SK-N-SH (cell line): Measurements from ENCODE around the gene ZNF317. TPM values are rescaled to one million over a fixed set of nuclear protein-coding genes. Genes with fewer than 3 reads are reported as not detected.

Source experiments
- CTCF ChIA-PET: fragments of 300-600, 350-600 bp; formaldehyde crosslinking; extraction: SDS; loops from one replicate; lab custom pipeline; 2021; lab: Yijun Ruan, JAX
- POLR2A ChIA-PET: fragments of 350-600 bp; sonication (Branson Sonifier 250); formaldehyde crosslinking; extraction: SDS; loops from one replicate; lab custom pipeline; 2020; ENCODE audit warnings: antibody characterized with exemption, inconsistent platforms; lab: Yijun Ruan, JAX
- DNase-seq: peaks from one replicate; pipeline ENCODE4 v3.0.0; 2012
- H2AFZ ChIP-seq: fragments of 200-600 bp; sonication (generic); 2 replicates; pipeline ENCODE4 v1.8.1; 2016; ENCODE audit warnings: antibody characterized with exemption, mild to moderate bottlenecking, low read depth
- H3F3A ChIP-seq: fragments of 200-600 bp; sonication (generic); replicated peaks from 2 replicates; pipeline ENCODE3; 2016; ENCODE audit warnings: antibody characterized with exemption, mild to moderate bottlenecking; ENCODE audit not compliant: insufficient read depth
- H3K27ac ChIP-seq, 2 experiments: fragments of 200-500 bp in 1 of 2; fragments of 200-600 bp in 1 of 2; sonication (Bioruptor generic) in 1 of 2; sonication (generic), shearing (Covaris generic) in 1 of 2; 2 replicates each; pipeline versions ENCODE4 v1.5.1 to v1.6.1; 2014 to 2016; ENCODE audit warnings: low read depth in 2 of 2, inconsistent platforms in 1 of 2, low read length in 1 of 2, mild to moderate bottlenecking in 1 of 2, mixed read lengths in 1 of 2
- H3K27me3 ChIP-seq: fragments of 200-600 bp; sonication (generic), shearing (Covaris generic); 2 replicates; pipeline ENCODE4 v1.6.1; 2016; ENCODE audit warnings: mixed run types; ENCODE audit not compliant: insufficient read depth
- H3K36me3 ChIP-seq, 2 experiments: fragments of 200-500 bp in 1 of 2; fragments of 200-600 bp in 1 of 2; sonication (Bioruptor generic) in 1 of 2; sonication (generic) in 1 of 2; replicated peaks in 1 of 2; 2 replicates each; pipeline versions ENCODE3 to v1.5.1; 2014 to 2016; ENCODE audit warnings: low read length in 1 of 2, mild to moderate bottlenecking in 1 of 2; ENCODE audit not compliant: insufficient read depth in 2 of 2, control insufficient read depth in 1 of 2
- H3K4me1 ChIP-seq, 2 experiments: fragments of 200-500 bp in 1 of 2; fragments of 200-600 bp in 1 of 2; sonication (Bioruptor generic) in 1 of 2; sonication (generic), shearing (Covaris generic) in 1 of 2; 2 replicates each; pipeline versions ENCODE4 v1.5.1 to v1.6.1; 2014 to 2016; ENCODE audit warnings: low read depth in 1 of 2, low read length in 1 of 2, mixed run types in 1 of 2; ENCODE audit not compliant: insufficient read depth in 2 of 2, control insufficient read depth in 1 of 2
- H3K4me2 ChIP-seq: fragments of 200-600 bp; sonication (generic), shearing (Covaris generic); 2 replicates; pipeline ENCODE4 v1.6.1; 2017; ENCODE audit warnings: mixed run types
- H3K4me3 ChIP-seq, 2 experiments: fragments of 200-500 bp in 1 of 2; fragments of 200-600 bp in 1 of 2; sonication (Bioruptor generic) in 1 of 2; sonication (generic), shearing (Covaris generic) in 1 of 2; 2 replicates each; pipeline versions ENCODE4 v1.5.1 to v1.8.1; 2014 to 2016; ENCODE audit warnings: low read depth in 2 of 2, inconsistent platforms in 1 of 2, low read length in 1 of 2, mild to moderate bottlenecking in 1 of 2, mixed read lengths in 1 of 2, moderate library complexity in 1 of 2
- H3K79me2 ChIP-seq: fragments of 200-600 bp; sonication (generic); 2 replicates; pipeline ENCODE4 v1.8.1; 2017; ENCODE audit warnings: mild to moderate bottlenecking; ENCODE audit not compliant: insufficient read depth
- H3K9ac ChIP-seq: fragments of 200-600 bp; sonication (generic); 2 replicates; pipeline ENCODE4 v1.6.1; 2017; ENCODE audit warnings: mixed run types
- H3K9me2 ChIP-seq: fragments of 200-600 bp; sonication (generic); 2 replicates; pipeline ENCODE4 v1.6.1; 2017; ENCODE audit warnings: mixed run types
- H3K9me3 ChIP-seq: fragments of 200-600 bp; sonication (generic); 2 replicates; pipeline ENCODE4 v1.6.1; 2017; ENCODE audit warnings: mixed run types, mild to moderate bottlenecking, moderate library complexity
- H4K20me1 ChIP-seq: fragments of 200-600 bp; sonication (generic); 2 replicates; pipeline ENCODE4 v1.6.1; 2017; ENCODE audit warnings: mild to moderate bottlenecking, mixed run types; ENCODE audit not compliant: insufficient read depth
- JUND ChIP-seq: IDR thresholded peaks from 2 replicates; pipeline ENCODE4 v1.4.0; 2012
- NRF1 ChIP-seq: IDR thresholded peaks from 2 replicates; pipeline ENCODE4 v1.6.1; 2012; ENCODE audit warnings: low read depth, mild to moderate bottlenecking, low read length
- POLR2AphosphoS5 ChIP-seq: IDR thresholded peaks from 2 replicates; pipeline ENCODE4 v1.6.1; 2012; ENCODE audit warnings: low read depth, low read length
- RAD21 ChIP-seq: IDR thresholded peaks from 2 replicates; pipeline ENCODE4 v1.6.1; 2012; ENCODE audit warnings: mild to moderate bottlenecking, low read length
- RCOR1 ChIP-seq: fragments of 150-350 bp; IDR thresholded peaks from 2 replicates; pipeline ENCODE4 v1.6.1; 2017; ENCODE audit warnings: antibody characterized with exemption, low read length
- RFX5 ChIP-seq: IDR thresholded peaks from 2 replicates; pipeline ENCODE4 v1.6.1; 2012; ENCODE audit warnings: mild to moderate bottlenecking, improper control_type of control experiment, low read length
- SIN3A ChIP-seq: IDR thresholded peaks from 2 replicates; pipeline ENCODE4 v1.6.1; 2012; ENCODE audit warnings: low read depth, mild to moderate bottlenecking, low read length, moderate library complexity, borderline replicate concordance
- WGBS: methylation state at CpG from one replicate; pipeline ENCODE4 v1.1.6; 2017; ENCODE audit warnings: low lambda C conversion rate; 5-methylcytosine and 5-hydroxymethylcytosine counted together
- polyA plus RNA-seq, 3 experiments: library from polyadenylated mRNA; depleted of rRNA; stranded (reverse); fragments of >200 nt; gene quantifications; 2 replicates each; pipeline ENCODE4 v1.2.3, GENCODE V29; 2012
- TF ChIP-seq, protein P1 (sequence below): IDR thresholded peaks from 2 replicates; pipeline ENCODE4 v1.4.0; 2012; ENCODE audit warnings: low read depth, borderline replicate concordance
- TF ChIP-seq, protein P2 (sequence below): IDR thresholded peaks from 2 replicates; pipeline ENCODE4 v1.4.0; 2012; ENCODE audit warnings: low read depth
- TF ChIP-seq, protein P3 (sequence below): IDR thresholded peaks from 2 replicates; pipeline ENCODE4 v1.6.1; 2012; ENCODE audit warnings: mild to moderate bottlenecking, low read depth, low read length, moderate library complexity
- TF ChIP-seq, protein P4 (sequence below): fragments of 150-350 bp; IDR thresholded peaks from 2 replicates; pipeline ENCODE4 v1.6.1; 2016; ENCODE audit warnings: mild to moderate bottlenecking, low read depth, low read length
- TF ChIP-seq, protein P5 (sequence below): fragments of 200-600 bp; sonication (generic); IDR thresholded peaks from 2 replicates; pipeline ENCODE4 v1.6.1; 2017; ENCODE audit warnings: antibody characterized with exemption, mild to moderate bottlenecking, moderate library complexity

Gene ZNF317
- polyA plus RNA-seq, 1 of the 3 experiments (the other 2 are of a cell fraction): 16.0 TPM

DNA sequence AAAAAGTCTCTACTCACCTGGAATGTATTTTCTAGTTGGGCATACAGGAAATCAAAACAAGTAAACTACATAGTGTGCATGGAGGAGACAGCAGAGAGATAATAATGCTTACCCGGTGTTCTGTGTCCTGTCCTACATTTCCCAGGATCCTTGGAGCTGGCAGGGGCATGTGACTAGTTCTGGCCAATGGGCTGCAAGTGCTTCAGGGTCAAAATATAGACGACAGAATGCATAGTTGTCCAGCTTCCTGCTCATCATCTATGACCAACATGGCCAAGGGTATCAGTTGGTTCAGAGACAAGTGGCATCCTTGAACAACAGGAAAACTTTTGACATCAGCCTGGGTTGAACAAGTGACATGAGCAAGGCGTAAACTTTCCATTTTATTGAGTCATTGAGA is 8.5 kb downstream of the ZNF317 start:
- H3K79me2 ChIP-seq: peaks cover 100% of the 10 kb centered on the region
- H3K27ac ChIP-seq: no peak overlapping the region
- no peak for DNase-seq
- ChIA-PET CTCF (no interaction called here), POLR2A (no interaction called here)
- TF ChIP-seq RCOR1 (no peak), RFX5 (no peak), RAD21 (no peak), SIN3A (no peak), POLR2AphosphoS5 (no peak)
- TF ChIP-seq, protein P1, sequence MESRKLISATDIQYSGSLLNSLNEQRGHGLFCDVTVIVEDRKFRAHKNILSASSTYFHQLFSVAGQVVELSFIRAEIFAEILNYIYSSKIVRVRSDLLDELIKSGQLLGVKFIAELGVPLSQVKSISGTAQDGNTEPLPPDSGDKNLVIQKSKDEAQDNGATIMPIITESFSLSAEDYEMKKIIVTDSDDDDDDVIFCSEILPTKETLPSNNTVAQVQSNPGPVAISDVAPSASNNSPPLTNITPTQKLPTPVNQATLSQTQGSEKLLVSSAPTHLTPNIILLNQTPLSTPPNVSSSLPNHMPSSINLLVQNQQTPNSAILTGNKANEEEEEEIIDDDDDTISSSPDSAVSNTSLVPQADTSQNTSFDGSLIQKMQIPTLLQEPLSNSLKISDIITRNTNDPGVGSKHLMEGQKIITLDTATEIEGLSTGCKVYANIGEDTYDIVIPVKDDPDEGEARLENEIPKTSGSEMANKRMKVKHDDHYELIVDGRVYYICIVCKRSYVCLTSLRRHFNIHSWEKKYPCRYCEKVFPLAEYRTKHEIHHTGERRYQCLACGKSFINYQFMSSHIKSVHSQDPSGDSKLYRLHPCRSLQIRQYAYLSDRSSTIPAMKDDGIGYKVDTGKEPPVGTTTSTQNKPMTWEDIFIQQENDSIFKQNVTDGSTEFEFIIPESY: no peak
- TF ChIP-seq, protein P2, sequence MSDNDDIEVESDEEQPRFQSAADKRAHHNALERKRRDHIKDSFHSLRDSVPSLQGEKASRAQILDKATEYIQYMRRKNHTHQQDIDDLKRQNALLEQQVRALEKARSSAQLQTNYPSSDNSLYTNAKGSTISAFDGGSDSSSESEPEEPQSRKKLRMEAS: no peak
- H2AFZ ChIP-seq: no peak overlapping the region
- H3K27me3 ChIP-seq: no peaks in the 10 kb centered on the region
- no peak overlapping the region for H3K4me2 ChIP-seq
- H3K4me3 ChIP-seq: no peak overlapping the region
- peaks cover 16% of the 10 kb centered on the region; the same call in 1 of the 2 replicates for H4K20me1 ChIP-seq
- H3K9ac ChIP-seq: no peak overlapping the region
- H3K9me3 ChIP-seq: peaks cover 30% of the 10 kb centered on the region
- peaks cover 3 to 67% of the 10 kb centered on the region in 2 experiments for H3K36me3 ChIP-seq
- 92% methylated on average over 3 of the region's 3 CpGs for WGBS
- no peaks in the 10 kb centered on the region for H3K9me2 ChIP-seq
- no peaks in the 10 kb centered on the region for H3K4me1 ChIP-seq
- peaks cover 8% of the 10 kb centered on the region for H3F3A ChIP-seq

DNA sequence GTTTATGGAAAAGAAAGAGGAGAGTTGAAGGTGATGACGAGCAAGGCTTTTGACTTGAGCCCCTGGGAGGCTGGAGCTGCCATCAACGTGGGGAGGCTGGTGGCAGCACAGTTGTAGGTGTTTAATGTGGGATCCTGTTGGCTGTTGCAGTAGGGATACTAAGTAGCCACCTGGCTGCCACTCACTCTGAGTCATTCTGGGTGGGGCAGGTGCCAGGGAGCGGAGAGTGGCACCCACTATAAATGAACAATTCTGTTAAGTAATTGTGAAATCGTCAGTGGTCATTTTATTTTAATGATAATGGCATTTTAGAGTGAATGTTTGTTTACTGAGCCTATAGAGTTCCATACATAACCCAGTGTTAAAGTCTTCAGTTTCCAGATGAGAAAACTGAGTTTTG is 9.8 kb downstream of the ZNF317 start:
- DNase-seq: no peak
- WGBS: 98% methylated on average over 4 of the region's 4 CpGs
- H3K9ac ChIP-seq: no peak overlapping the region
- H3K36me3 ChIP-seq: peaks cover 6 to 68% of the 10 kb centered on the region in 2 experiments
- peaks cover 17% of the 10 kb centered on the region for H3K9me3 ChIP-seq
- H3K4me3 ChIP-seq: no peak overlapping the region
- peaks cover 3% of the 10 kb centered on the region for H3F3A ChIP-seq
- H3K79me2 ChIP-seq: peaks cover 100% of the 10 kb centered on the region
- H3K9me2 ChIP-seq: no peaks in the 10 kb centered on the region
- TF ChIP-seq, protein P3, sequence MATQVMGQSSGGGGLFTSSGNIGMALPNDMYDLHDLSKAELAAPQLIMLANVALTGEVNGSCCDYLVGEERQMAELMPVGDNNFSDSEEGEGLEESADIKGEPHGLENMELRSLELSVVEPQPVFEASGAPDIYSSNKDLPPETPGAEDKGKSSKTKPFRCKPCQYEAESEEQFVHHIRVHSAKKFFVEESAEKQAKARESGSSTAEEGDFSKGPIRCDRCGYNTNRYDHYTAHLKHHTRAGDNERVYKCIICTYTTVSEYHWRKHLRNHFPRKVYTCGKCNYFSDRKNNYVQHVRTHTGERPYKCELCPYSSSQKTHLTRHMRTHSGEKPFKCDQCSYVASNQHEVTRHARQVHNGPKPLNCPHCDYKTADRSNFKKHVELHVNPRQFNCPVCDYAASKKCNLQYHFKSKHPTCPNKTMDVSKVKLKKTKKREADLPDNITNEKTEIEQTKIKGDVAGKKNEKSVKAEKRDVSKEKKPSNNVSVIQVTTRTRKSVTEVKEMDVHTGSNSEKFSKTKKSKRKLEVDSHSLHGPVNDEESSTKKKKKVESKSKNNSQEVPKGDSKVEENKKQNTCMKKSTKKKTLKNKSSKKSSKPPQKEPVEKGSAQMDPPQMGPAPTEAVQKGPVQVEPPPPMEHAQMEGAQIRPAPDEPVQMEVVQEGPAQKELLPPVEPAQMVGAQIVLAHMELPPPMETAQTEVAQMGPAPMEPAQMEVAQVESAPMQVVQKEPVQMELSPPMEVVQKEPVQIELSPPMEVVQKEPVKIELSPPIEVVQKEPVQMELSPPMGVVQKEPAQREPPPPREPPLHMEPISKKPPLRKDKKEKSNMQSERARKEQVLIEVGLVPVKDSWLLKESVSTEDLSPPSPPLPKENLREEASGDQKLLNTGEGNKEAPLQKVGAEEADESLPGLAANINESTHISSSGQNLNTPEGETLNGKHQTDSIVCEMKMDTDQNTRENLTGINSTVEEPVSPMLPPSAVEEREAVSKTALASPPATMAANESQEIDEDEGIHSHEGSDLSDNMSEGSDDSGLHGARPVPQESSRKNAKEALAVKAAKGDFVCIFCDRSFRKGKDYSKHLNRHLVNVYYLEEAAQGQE: no peak
- TF ChIP-seq JUND (no peak), NRF1 (no peak)
- TF ChIP-seq, protein P4, sequence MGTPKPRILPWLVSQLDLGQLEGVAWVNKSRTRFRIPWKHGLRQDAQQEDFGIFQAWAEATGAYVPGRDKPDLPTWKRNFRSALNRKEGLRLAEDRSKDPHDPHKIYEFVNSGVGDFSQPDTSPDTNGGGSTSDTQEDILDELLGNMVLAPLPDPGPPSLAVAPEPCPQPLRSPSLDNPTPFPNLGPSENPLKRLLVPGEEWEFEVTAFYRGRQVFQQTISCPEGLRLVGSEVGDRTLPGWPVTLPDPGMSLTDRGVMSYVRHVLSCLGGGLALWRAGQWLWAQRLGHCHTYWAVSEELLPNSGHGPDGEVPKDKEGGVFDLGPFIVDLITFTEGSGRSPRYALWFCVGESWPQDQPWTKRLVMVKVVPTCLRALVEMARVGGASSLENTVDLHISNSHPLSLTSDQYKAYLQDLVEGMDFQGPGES: no peak
- TF ChIP-seq, protein P5, sequence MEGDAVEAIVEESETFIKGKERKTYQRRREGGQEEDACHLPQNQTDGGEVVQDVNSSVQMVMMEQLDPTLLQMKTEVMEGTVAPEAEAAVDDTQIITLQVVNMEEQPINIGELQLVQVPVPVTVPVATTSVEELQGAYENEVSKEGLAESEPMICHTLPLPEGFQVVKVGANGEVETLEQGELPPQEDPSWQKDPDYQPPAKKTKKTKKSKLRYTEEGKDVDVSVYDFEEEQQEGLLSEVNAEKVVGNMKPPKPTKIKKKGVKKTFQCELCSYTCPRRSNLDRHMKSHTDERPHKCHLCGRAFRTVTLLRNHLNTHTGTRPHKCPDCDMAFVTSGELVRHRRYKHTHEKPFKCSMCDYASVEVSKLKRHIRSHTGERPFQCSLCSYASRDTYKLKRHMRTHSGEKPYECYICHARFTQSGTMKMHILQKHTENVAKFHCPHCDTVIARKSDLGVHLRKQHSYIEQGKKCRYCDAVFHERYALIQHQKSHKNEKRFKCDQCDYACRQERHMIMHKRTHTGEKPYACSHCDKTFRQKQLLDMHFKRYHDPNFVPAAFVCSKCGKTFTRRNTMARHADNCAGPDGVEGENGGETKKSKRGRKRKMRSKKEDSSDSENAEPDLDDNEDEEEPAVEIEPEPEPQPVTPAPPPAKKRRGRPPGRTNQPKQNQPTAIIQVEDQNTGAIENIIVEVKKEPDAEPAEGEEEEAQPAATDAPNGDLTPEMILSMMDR: no peak
- TF ChIP-seq, protein P1: no peak
- TF ChIP-seq, all 33 proteins: peak for 0
- H4K20me1 ChIP-seq: peaks cover 16% of the 10 kb centered on the region; the same call in 1 of the 2 replicates
- ChIA-PET POLR2A (no interaction called here), CTCF (no interaction called here)
- H2AFZ ChIP-seq: no peak overlapping the region
- H3K4me1 ChIP-seq: no peaks in the 10 kb centered on the region
- H3K27ac ChIP-seq: no peak overlapping the region
- no peaks in the 10 kb centered on the region for H3K27me3 ChIP-seq
- H3K4me2 ChIP-seq: no peak overlapping the region
